GM23248 (cell line): ENCODE results near the gene RCVRN.

Experiments
- EZH2 ChIP-seq: fragments of 200-600 bp; sonication (generic); IDR thresholded peaks from 2 replicates; pipeline ENCODE4 v1.6.1; 2018; ENCODE audit warnings: antibody characterized with exemption, mild to moderate bottlenecking; ENCODE audit not compliant: insufficient read depth, poor library complexity, severe bottlenecking
- EZH2phosphoT487 ChIP-seq: fragments of 200-600 bp; sonication (generic); IDR thresholded peaks from 2 replicates; pipeline ENCODE4 v1.6.1; 2018; ENCODE audit warnings: antibody characterized with exemption, moderate library complexity, mild to moderate bottlenecking, low read depth; ENCODE audit not compliant: insufficient read depth

- TF ChIP-seq EZH2 = no peak
- TF ChIP-seq EZH2phosphoT487 = no peak
These were observed 2.1 kb upstream of the RCVRN start for GRCh38 chr17:9907131-9907530.
